Calu3 (cell line): Measurements from ENCODE around the gene KMT2D. TPM values are rescaled to one million over a fixed set of nuclear protein-coding genes. Genes with fewer than 3 reads are reported as not detected.

Experiments used
- BruUV-seq: library from RNA; stranded (reverse); fragments of 400-500 nt; replicated peaks from 2 replicates; lab custom pipeline; 2021; lab: Mats Ljungman, UMichigan
- CTCF ChIA-PET: fragments of 300-600 bp; sonication (Branson Sonifier 250); formaldehyde crosslinking; loops from one replicate; lab custom pipeline; 2022; ENCODE audit warnings: antibody characterized with exemption; lab: Charles Lee
- DNase-seq: peaks from one replicate; pipeline ENCODE4 v3.0.0; 2022
- H3K27ac Mint-ChIP-seq: one replicate; pipeline ENCODE4 v1.8.0; 2022; ENCODE audit warnings: mixed read lengths; ENCODE audit not compliant: unreplicated experiment
- H3K27me3 Mint-ChIP-seq: one replicate; pipeline ENCODE4 v1.8.0; 2022; ENCODE audit warnings: mixed read lengths; ENCODE audit not compliant: unreplicated experiment
- H3K36me3 Mint-ChIP-seq: one replicate; pipeline ENCODE4 v1.8.0; 2022; ENCODE audit warnings: mild to moderate bottlenecking, moderate library complexity, mixed read lengths; ENCODE audit not compliant: insufficient read depth, unreplicated experiment
- H3K4me1 Mint-ChIP-seq: one replicate; pipeline ENCODE4 v1.8.0; 2022; ENCODE audit warnings: mild to moderate bottlenecking, low read depth, mixed read lengths; ENCODE audit not compliant: unreplicated experiment
- H3K4me3 Mint-ChIP-seq: one replicate; pipeline ENCODE4 v1.8.0; 2022; ENCODE audit warnings: mild to moderate bottlenecking, low read depth, moderate library complexity, mixed read lengths; ENCODE audit not compliant: unreplicated experiment
- H3K9me3 Mint-ChIP-seq: one replicate; pipeline ENCODE4 v1.8.0; 2022; ENCODE audit warnings: low read depth, mixed read lengths; ENCODE audit not compliant: unreplicated experiment
- CTCF ChIP-seq: fragments of 200-600 bp; IDR thresholded peaks from one replicate; pipeline ENCODE4 v1.8.0; 2022; ENCODE audit warnings: antibody characterized with exemption; ENCODE audit not compliant: unreplicated experiment
- intact Hi-C: fragments of 100-400 bp; cut with micrococcal nuclease; formaldehyde crosslinking; loops from one replicate; pipeline ENCODE4 v1.10.0; 2022; ENCODE audit not compliant: unreplicated experiment
- total RNA-seq: library from RNA; stranded (reverse); gene quantifications from 2 replicates; pipeline ENCODE4 v1.2.3, GENCODE V29; 2022

Gene KMT2D
- total RNA-seq, 1 experiment from 2014 or later, result 72.9 TPM

GRCh38 chr12:49018261-49019119 lies 42.1 kb downstream of the KMT2D start, which contains the start of gene PRKAG1:
PRKAG1 (minus strand) TSS chr12:49018776; CDS start chr12:49018740, 36 bp downstream.
- no peaks in the 10 kb centered on the region for H3K9me3 Mint-ChIP-seq
- peak within 1 kb of the TSS; percentile 87 for H3K4me3 Mint-ChIP-seq
- peak; percentile 92 for DNase-seq
- CTCF ChIA-PET, result interaction anchor here (0.6 to 1.0 kb wide), 7 partner anchors 14 to 92 kb away, joined by 3 to 5 read pairs (median 3); partner anchors contain the start of genes DDN and RHEBL1
- H3K27me3 Mint-ChIP-seq, result no peaks in the 10 kb centered on the region
- peak; percentile 33 for TF ChIP-seq CTCF
- H3K4me1 Mint-ChIP-seq, result peaks cover 15% of the 10 kb centered on the region
- intact Hi-C loops, result no loop called here
- peaks cover 39% of the 10 kb centered on the region for H3K36me3 Mint-ChIP-seq
- peak within 1 kb of the TSS; percentile 86 for H3K27ac Mint-ChIP-seq
- TSS peak; percentile 56 for BruUV-seq

GRCh38 chr12:49017891-49018260 lies 42.7 kb downstream of the KMT2D start:
- Mint-ChIP-seq H3K36me3 (peaks cover 35% of the 10 kb centered on the region), H3K9me3 (no peaks in the 10 kb centered on the region), H3K27ac (peak overlapping the region; percentile 86), H3K27me3 (no peaks in the 10 kb centered on the region), H3K4me3 (peak overlapping the region; percentile 87), H3K4me1 (peaks cover 15% of the 10 kb centered on the region)
- no peak for TF ChIP-seq CTCF
- BruUV-seq, result no TSS peak
- DNase-seq, result peak; percentile 10
- intact Hi-C loops, result no loop called here
- CTCF ChIA-PET, result interaction anchor here (0.6 to 1.0 kb wide), 7 partner anchors 15 to 91 kb away, joined by 3 to 5 read pairs (median 3); partner anchors contain the start of genes DDN and RHEBL1

GRCh38 chr12:49015196-49015595 lies 45.4 kb downstream of the KMT2D start:
- Mint-ChIP-seq H3K27ac (no peak overlapping the region), H3K36me3 (peaks cover 27% of the 10 kb centered on the region), H3K9me3 (no peaks in the 10 kb centered on the region), H3K4me3 (no peak overlapping the region), H3K27me3 (no peaks in the 10 kb centered on the region), H3K4me1 (peaks cover 15% of the 10 kb centered on the region)
- no peak for TF ChIP-seq CTCF
- BruUV-seq, result no TSS peak
- intact Hi-C loops, result no loop called here
- CTCF ChIA-PET, result no interaction called here
- no peak for DNase-seq

GRCh38 chr12:49014547-49014946 lies 46.0 kb downstream of the KMT2D start:
- CTCF ChIA-PET, result no interaction called here
- Mint-ChIP-seq H3K4me3 (no peak overlapping the region), H3K27me3 (no peaks in the 10 kb centered on the region), H3K4me1 (peaks cover 15% of the 10 kb centered on the region), H3K36me3 (peaks cover 27% of the 10 kb centered on the region), H3K27ac (no peak overlapping the region), H3K9me3 (no peaks in the 10 kb centered on the region)
- BruUV-seq, result no TSS peak
- intact Hi-C loops, result no loop called here
- TF ChIP-seq CTCF, result no peak
- no peak for DNase-seq
